ENCODE results near the gene CNTNAP2. TPM values are rescaled to one million over a fixed set of nuclear protein-coding genes. Genes with fewer than 3 reads are reported as not detected.

CNTNAP2 gene
- total and polyA plus RNA-seq, 8 donors: 0.94 to 42.5 (median 38.6) TPM

- H3K27ac ChIP-seq: no peak overlapping the region
- no peaks in the 10 kb centered on the region for H3K36me3 ChIP-seq
- no peaks in the 10 kb centered on the region for H3K9me3 ChIP-seq
- H3K4me1 ChIP-seq: no peaks in the 10 kb centered on the region
- ATAC-seq (no peak), DNase-seq (peak in 1 of 4 donors; percentile 47)
- intact Hi-C loops (cut with DNase I): no loop called here
- no peaks in the 10 kb centered on the region for H3K27me3 ChIP-seq
- no peak overlapping the region for H3K4me3 ChIP-seq
- no peak for TF ChIP-seq CTCF (IDR thresholded peaks at IDR 0.05)
Observed at GRCh38 chr7:146411975-146412374, 295.4 kb downstream of the CNTNAP2 start.

- Histone ChIP-seq H3K4me1 (no peaks in the 10 kb centered on the region), H3K27me3 (no peaks in the 10 kb centered on the region), H3K27ac (no peak overlapping the region), H3K9me3 (no peaks in the 10 kb centered on the region), H3K36me3 (no peaks in the 10 kb centered on the region), H3K4me3 (no peak overlapping the region)
- no peak for ATAC-seq
- no peak for TF ChIP-seq CTCF (IDR thresholded peaks at IDR 0.05)
- DNase-seq: no peak
- intact Hi-C loops (cut with DNase I): no loop called here
Observed at GRCh38 chr7:146412781-146413180, 296.2 kb downstream of the CNTNAP2 start.

GRCh38 chr7:146414373-146414772 lies 297.8 kb downstream of the CNTNAP2 start:
- intact Hi-C loops (cut with DNase I): no loop called here
- no peak for TF ChIP-seq CTCF (IDR thresholded peaks at IDR 0.05)
- H3K36me3 ChIP-seq: no peaks in the 10 kb centered on the region

GRCh38 chr7:146414937-146415336 lies 298.3 kb downstream of the CNTNAP2 start:
- no peaks in the 10 kb centered on the region for H3K36me3 ChIP-seq
- no peak overlapping the region for H3K4me3 ChIP-seq
- intact Hi-C loops (cut with DNase I): no loop called here
- no peak overlapping the region for H3K27ac ChIP-seq
- ATAC-seq (no peak), DNase-seq (no peak)
- TF ChIP-seq CTCF (IDR thresholded peaks at IDR 0.05): no peak
- H3K4me1 ChIP-seq: no peaks in the 10 kb centered on the region
- no peaks in the 10 kb centered on the region for H3K27me3 ChIP-seq
- no peaks in the 10 kb centered on the region for H3K9me3 ChIP-seq

More at GRCh38 chr7:146414373-146414772, 297.8 kb downstream of the CNTNAP2 start:
- Histone ChIP-seq H3K27me3 (no peaks in the 10 kb centered on the region), H3K9me3 (no peaks in the 10 kb centered on the region), H3K4me3 (no peak overlapping the region), H3K4me1 (no peaks in the 10 kb centered on the region), H3K27ac (no peak overlapping the region)
- ATAC-seq (no peak), DNase-seq (no peak)

GRCh38 chr7:146417176-146417575 lies 300.6 kb downstream of the CNTNAP2 start:
- no peak for DNase-seq
- H3K4me1 ChIP-seq: no peaks in the 10 kb centered on the region
- no peaks in the 10 kb centered on the region for H3K9me3 ChIP-seq
- TF ChIP-seq CTCF (IDR thresholded peaks at IDR 0.05): no peak
- ATAC-seq: no peak
- no peaks in the 10 kb centered on the region for H3K36me3 ChIP-seq
- H3K27me3 ChIP-seq: no peaks in the 10 kb centered on the region
- no peak overlapping the region for H3K27ac ChIP-seq
- intact Hi-C loops (cut with DNase I): no loop called here
- no peak overlapping the region for H3K4me3 ChIP-seq

All from left lung (tissue), 10 donors.